AG09319 (cell line): ENCODE measurements around the gene LIN52.

ENCODE experiments used
- DNase-seq: peaks from one replicate; pipeline ENCODE4 v3.0.0-alpha.2; 2010; ENCODE audit warnings: low read depth; ENCODE audit errors: extremely low read depth
- TF ChIP-seq, protein P1 (sequence below): IDR thresholded peaks from 2 replicates; pipeline ENCODE4 v1.5.1; 2011; ENCODE audit warnings: low read depth, mild to moderate bottlenecking, inconsistent platforms, low read length, moderate library complexity

Gene LIN52

DNA sequence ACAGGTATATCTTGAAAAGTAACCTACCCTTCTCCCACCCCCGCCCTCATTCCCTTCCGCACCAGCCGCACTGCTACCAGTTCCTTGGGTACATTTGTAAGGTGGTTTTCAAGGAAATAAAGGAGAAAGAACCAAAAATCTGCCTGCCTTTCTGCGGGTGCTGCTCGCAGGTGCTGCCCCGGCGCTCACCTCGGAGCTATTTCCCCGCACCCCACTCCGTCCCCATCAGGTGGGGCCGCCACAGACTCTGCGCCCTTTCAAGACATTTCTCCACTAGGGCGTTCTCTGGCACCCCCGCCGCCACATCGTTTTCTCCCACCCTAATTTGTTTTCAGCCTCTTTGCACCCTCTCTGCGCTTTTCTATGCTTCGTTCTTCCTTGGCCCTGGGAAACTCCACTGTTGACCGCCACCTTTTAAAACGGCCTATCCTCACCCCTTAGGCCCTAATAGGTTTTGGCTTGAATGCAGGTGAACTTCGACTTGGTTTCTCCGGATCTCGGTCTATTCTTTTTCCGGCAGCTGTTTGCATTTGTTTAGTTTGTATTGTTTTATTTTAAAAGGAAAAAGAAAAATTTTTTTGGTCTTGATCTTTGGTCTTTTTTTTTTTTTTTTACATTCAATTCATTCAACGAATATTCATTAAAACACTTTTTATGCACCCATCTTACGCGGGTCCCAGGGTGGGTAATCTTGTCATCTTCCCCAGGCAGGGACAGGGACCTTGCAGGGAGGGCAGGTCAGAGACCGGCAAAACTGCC lies 157.4 kb downstream of the LIN52 start:
- DNase-seq: no peak
- TF ChIP-seq, protein P1, sequence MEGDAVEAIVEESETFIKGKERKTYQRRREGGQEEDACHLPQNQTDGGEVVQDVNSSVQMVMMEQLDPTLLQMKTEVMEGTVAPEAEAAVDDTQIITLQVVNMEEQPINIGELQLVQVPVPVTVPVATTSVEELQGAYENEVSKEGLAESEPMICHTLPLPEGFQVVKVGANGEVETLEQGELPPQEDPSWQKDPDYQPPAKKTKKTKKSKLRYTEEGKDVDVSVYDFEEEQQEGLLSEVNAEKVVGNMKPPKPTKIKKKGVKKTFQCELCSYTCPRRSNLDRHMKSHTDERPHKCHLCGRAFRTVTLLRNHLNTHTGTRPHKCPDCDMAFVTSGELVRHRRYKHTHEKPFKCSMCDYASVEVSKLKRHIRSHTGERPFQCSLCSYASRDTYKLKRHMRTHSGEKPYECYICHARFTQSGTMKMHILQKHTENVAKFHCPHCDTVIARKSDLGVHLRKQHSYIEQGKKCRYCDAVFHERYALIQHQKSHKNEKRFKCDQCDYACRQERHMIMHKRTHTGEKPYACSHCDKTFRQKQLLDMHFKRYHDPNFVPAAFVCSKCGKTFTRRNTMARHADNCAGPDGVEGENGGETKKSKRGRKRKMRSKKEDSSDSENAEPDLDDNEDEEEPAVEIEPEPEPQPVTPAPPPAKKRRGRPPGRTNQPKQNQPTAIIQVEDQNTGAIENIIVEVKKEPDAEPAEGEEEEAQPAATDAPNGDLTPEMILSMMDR: no peak

DNA sequence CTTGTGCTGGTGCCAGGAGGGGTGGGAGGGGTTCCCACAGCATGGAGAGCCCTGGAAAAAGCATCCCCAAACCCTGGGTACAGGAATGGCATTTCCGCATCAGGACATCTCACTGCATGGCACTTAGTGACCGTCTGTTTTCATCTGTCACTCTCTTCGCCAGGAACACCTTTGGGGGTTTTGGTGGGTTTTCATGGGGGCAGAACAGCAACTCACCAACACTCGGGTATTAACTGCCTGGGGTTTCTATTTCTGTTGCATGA lies 158.0 kb downstream of the LIN52 start:
- TF ChIP-seq, protein P1: no peak

DNA sequence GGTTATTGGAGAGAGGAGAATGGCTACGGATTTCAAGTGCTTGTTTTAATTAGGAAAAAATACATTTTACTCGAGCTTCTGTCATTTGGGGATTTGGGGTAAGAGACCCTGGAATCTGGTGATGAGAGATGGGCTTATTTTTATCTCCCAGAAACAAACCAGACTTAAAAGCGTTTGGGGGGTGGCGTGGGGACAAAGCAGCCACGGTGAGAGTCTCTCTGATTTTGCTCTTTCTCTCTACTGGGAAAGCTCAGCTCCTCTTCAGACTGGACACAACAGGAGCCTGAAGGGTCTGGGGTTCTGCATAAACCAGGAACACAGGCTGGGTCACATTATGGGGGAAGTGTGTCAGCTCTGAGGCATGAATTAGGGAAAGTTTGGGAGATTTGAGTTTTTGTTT lies 158.3 kb downstream of the LIN52 start:
- DNase-seq: no peak
- TF ChIP-seq, protein P1: no peak

More for the DNA sequence above, 158.0 kb downstream of the LIN52 start:
- no peak for DNase-seq

DNA sequence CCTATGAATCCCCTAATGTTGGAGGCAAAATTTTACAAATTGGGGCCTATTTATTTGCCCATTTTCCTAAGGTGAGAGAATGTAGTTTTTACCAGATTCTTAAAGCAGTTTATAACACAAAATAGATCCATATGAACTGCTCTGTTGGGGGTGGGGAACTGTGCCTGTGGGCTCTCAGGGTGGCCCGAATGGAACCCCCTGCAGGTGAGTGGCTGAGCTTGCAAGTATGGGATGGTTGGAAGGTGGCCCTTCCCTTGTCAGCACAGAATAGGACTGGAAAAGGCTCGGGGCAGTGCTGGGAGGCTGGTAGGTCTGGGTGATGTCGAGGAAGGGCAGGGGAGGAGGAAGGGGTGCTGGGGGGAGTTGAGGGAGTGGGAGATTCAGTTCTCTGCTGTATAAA lies 159.4 kb downstream of the LIN52 start:
- DNase-seq: no peak
- TF ChIP-seq, protein P1: no peak

DNA sequence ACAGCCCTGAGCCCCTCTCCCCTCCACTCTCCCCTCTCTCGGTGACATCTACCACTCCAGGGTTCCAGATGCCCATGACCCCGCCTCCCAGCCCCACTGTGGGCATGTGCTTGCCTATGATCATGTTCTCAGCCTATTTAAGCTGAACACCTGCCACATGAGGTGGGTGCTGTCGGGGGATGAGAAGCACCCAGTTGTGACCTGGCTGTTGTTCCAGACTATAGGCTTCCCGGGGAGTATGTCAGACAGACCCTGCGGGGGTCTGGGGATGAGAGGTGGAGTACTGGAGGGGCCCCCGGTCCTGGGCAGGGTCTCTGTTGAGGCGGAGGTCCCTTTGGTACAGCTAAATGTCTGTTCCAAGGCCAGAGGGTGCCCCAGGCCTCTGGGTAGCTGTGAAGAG lies 160.5 kb downstream of the LIN52 start:
- TF ChIP-seq, protein P1: no peak
- no peak for DNase-seq

DNA sequence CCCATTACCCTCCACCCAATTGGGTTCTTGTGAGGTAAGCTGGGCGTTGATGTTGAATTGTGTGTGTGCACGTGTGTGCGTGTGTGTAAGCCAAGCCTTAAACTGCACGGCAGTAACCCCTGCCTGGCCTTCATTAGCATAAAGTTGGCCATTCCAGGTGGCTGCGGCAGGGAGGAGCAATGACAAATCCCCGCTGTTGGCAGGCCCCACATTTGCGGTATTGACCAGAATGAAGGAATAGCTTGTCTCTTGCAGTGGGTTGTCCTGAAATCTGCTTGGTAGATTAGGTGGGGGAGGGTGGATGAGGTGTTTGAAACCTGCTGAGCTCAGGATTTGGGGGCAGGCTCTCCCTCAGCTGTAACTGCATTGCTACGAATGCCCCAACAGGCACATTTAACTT lies 161.8 kb downstream of the LIN52 start:
- TF ChIP-seq, protein P1: no peak
- DNase-seq: no peak

DNA sequence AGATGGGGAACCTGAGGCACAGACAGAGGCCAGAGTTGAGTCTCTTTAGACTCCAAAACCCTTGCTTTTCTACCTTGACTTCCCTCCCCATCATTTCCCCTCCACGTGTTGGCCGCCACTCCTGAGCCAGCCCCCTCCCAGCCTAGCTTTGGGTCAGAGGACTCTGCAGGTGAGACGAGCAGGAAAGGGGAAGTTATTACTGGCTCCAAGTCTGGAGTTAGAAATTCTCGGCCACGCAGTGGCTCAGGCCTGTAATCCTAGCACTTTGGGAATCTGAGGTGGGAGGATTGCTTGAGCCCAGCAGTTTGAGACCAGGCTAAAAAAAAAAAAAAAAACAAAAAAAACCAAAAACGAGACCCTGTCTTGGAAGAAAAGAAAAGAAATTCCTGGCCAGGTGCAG lies 163.3 kb downstream of the LIN52 start:
- TF ChIP-seq, protein P1: no peak
- DNase-seq: no peak
